ENCODE data around the gene DDX1.

Gene DDX1

DNA sequence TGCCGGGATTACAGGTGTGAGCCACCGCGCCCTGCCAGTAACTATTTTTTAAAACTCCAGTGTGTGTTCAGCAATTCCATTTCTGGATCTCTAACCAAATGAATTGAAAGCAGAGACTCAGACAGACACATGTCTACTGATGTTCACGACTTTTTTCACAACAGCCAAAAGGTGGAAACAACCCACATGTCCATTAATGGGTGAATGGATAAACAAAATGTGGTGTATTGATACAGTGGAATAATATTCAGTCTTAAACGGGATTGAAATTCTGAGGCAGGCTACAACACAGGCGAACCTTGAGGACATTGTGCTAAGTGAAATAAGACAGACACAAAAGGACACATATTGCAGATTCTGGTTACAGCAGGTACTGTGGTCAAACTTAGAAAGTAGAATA lies 55.0 kb downstream of the DDX1 start:
- no peak for DNase-seq (ENCODE audit: low read depth)
- TF ChIP-seq, protein P1, sequence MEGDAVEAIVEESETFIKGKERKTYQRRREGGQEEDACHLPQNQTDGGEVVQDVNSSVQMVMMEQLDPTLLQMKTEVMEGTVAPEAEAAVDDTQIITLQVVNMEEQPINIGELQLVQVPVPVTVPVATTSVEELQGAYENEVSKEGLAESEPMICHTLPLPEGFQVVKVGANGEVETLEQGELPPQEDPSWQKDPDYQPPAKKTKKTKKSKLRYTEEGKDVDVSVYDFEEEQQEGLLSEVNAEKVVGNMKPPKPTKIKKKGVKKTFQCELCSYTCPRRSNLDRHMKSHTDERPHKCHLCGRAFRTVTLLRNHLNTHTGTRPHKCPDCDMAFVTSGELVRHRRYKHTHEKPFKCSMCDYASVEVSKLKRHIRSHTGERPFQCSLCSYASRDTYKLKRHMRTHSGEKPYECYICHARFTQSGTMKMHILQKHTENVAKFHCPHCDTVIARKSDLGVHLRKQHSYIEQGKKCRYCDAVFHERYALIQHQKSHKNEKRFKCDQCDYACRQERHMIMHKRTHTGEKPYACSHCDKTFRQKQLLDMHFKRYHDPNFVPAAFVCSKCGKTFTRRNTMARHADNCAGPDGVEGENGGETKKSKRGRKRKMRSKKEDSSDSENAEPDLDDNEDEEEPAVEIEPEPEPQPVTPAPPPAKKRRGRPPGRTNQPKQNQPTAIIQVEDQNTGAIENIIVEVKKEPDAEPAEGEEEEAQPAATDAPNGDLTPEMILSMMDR (IDR thresholded peaks at IDR 0.05; ENCODE audit: insufficient read depth, low read depth, low read length, missing control alignments) = no peak
- H3K4me3 ChIP-seq (ENCODE audit: low read length) = no peak overlapping the region

DNA sequence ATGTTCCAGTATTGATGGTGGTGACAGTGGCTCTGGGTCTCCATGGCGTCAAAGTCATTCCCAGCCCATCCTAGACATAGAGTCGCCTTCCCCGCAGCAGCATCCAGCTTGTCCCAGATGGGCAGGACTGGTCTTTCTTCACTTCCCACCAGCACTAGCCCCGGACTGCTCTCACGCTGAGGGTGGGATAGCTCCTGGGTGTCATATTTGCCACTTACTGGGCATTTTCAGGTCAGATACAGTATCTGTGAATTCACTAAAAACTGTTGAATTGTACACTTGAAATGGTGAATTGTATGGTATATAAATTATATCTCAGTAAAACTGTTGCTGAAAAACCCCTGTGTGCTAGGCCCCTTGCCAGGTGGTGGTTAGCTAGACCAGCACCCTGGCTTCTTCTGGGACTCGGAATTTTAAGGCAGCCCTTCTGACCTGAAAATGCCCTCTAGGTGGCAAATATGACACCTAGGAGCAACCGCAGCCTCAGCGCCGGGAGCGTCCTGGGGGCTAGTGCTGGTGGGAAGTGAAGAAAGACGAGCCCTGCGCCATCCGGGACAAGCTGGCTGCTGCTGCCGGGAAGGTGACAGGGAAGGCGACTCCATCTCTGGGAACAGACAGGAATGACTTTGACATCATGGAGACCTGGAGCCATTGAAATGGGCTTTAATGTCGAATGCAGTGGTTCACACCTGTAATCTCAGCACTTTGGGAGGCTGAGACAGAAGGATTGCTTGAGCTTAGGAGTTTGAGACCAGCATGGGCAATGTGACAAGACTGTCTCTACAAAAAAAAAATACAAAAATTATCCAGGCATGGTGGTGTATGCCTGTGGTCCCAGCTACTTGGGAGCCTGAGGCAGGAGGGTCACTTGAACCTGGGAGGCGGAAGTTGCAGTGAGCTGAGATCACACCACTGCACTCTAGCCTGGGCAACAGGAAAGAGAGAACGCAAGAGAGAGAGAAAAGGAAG lies 56.2 kb downstream of the DDX1 start:
- TF ChIP-seq, protein P1 (IDR thresholded peaks at IDR 0.05; ENCODE audit: insufficient read depth, low read depth, low read length, missing control alignments) = no peak
- DNase-seq (ENCODE audit: low read depth) = no peak
- H3K4me3 ChIP-seq (ENCODE audit: low read length) = no peak overlapping the region

DNA sequence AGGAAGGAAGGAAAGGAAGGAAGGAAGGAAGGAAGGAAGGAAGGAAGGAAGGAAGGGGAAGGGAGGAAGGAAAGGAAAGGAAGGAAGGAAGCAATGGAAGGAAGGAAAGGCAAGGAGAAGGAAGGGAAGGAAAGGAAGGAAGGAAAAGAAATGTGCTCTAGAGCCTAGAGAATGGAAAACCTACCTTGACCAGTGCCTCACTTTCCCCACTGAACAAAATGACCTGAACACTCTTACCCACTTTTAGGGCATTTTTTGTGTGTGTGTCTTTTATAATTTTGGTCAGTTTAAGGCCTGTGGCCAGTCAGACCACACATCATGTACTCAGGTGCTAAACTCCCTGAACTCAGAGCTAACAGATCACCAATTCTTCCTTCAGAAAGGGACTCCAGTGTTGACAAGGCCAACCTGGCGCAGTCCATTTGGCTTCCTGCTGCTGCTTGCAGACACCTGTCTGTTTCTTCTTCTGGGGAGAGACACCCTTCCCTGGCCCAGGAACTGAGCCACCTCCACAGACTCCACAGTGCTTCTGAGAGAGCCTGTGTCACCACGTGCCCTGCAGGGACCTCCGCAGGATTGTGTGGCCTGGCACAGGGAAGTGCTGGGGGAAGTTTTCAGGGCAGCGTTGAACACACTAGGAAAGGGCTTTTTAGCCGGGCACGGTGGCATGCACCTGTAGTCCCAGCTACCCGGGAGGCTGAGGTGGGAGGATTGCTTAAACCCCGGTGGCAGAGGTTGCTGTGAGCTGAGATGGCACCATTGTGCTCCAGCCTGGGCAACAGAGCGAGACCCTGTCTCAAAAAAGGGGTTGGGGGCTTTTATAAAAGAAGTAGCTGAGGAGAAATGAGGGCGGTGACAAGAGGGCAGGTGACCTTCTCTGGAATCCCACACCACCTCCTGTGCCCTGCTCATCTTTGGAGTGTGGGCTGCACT lies 57.2 kb downstream of the DDX1 start:
- no peak for DNase-seq (ENCODE audit: low read depth)
- TF ChIP-seq, protein P1 (IDR thresholded peaks at IDR 0.05; ENCODE audit: insufficient read depth, low read depth, low read length, missing control alignments) = no peak
- no peak overlapping the region for H3K4me3 ChIP-seq (ENCODE audit: low read length)

DNA sequence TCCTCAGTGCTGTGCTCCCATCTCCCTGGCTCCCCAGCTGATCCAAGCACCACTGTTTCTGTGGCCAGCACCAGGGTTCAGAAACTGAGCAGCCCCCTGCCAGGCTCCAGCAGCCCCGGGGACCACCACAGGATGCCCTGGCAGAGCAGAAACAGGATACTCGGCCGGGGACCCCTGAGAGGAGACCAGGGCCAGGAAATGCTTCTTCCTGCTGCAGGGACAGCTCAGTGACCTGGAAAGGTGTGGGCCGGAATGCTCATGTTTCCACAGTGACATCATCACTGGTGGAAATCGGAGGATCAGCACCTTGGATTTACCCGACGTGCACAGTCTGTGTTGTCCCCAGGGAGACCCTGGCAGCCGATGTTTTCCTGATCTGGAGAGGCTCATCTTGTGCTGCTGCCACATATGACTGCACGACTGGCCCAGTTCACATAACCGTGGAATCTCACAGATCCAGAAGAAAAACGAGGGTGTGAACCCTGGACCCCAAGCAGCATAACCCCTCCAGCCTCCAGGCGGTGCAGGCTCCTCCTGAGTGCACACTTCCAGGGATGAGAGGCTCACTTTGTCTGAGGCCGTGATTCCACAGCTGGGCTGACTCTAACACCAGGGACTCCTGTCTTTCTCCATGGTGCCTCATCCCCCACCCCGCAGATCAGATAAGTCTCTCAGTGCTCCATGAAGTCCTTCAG lies 58.0 kb downstream of the DDX1 start:
- TF ChIP-seq, protein P1 (IDR thresholded peaks at IDR 0.05; ENCODE audit: insufficient read depth, low read depth, low read length, missing control alignments) = no peak
- no peak overlapping the region for H3K4me3 ChIP-seq (ENCODE audit: low read length)
- DNase-seq (ENCODE audit: low read depth) = no peak

DNA sequence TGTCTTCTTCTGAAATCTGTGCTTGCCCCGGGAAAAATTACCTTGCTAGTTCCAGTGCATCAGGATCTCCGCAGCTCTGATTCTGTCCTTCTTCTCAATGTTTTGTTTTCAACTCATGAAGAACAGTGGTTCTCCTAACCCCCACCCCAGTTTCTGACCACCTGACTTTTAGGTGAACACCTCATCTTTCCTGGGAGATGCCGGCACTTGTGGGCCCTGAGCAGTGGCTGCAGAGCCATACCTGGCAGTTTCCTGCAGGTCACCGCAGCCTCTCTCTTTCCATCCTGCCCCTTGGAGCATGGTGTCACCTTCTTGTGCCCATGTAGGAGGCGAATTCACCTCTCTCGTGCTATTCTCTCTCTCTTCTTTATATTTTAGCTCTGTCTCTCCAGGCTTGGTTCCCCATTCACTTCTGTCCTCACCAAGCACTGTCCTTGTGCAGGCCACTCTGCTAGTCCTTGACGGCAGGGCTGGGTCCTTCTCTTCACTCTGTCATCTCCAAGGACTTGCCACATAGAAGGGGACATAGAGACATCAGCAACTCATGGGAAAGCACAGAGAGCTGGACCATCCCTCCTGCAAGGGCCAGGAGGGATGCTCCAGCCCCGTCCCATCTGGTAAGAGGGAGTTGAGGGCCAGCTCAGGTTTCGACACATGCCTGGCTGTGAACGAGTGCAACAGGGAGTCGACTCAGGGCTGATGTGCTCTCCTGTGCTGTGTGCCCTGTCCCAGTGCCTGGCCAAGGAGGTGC lies 59.1 kb downstream of the DDX1 start:
- no peak for DNase-seq (ENCODE audit: low read depth)
- TF ChIP-seq, protein P1 (IDR thresholded peaks at IDR 0.05; ENCODE audit: insufficient read depth, low read depth, low read length, missing control alignments) = no peak
- no peak overlapping the region for H3K4me3 ChIP-seq (ENCODE audit: low read length)

DNA sequence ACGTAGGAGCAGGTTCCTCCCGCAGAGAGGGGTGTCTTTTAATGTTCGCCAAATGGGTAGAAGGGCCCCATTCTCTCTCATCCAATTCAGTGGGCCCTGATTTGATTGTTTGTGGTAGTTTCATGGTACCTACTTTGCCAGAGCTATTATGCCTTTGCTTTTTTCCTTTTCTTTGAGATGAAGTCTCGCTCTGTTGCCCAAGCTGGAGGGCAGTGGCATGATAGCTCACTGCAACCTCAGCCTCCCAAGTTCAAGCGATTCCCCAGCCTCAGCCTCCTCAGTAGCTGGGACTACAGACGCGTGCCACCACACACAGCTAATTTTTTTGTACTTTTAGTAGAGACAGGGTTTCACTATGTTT lies 59.7 kb downstream of the DDX1 start:
- DNase-seq (ENCODE audit: low read depth) = no peak
- no peak overlapping the region for H3K4me3 ChIP-seq (ENCODE audit: low read length)
- TF ChIP-seq, protein P1 (IDR thresholded peaks at IDR 0.05; ENCODE audit: insufficient read depth, low read depth, low read length, missing control alignments) = no peak

Data from epithelial cell of esophagus (primary cell).